ENCODE data around the gene NNAT.

Gene NNAT

DNA sequence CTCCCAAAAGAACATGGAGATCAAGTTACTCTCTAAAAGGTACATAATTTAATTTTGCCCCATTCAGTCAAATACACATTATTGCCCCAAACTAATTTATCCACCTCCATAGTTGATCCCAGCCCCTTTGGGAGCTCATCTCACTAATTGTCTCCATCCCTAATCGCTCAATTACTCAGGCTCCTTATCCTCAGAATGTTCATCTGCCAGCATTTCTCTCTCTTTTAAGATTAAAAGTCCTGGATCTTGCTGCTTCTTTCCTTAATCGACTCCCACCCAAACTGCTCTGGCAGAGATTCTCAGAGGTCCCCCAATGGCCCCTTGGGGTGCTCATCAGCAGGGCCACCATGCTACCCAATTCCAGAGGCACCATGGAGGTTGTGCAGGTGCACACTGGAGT, 18.4 kb upstream of the NNAT start:
- DNase-seq (ENCODE audit: low spot score): no peak

DNA sequence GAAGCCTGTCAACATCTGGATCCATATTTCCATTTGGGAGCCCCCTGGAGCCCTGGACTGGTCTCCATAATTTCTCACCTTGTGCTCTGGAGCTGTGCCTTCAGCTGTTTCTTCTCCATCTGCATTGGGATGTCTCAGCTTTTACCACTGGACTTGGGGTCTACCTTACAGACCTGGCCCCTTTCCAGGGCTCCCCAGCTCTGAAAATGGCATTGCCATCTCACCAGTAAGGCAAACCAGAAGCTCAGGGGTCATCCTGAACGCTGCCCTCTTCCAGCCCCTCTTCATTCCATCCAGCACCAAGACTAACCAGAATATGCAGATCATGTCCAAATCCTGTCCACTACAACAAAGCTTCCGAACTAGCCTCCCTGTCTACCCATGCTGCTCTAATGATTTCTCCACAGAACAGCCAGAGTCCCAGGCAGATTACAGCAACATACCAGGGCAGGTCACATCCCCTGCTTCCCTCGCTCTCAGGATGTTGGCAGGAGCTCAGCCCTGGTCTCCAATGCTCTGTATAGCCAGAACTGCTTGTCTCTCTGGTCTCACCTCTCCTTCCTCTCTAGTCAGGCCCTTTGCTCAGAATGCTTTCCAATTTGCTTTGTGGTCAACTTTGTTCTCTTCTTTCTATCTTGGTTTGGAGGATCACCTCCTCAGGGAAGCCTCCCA, 17.7 kb upstream of the NNAT start:
- DNase-seq (ENCODE audit: low spot score): no peak

DNA sequence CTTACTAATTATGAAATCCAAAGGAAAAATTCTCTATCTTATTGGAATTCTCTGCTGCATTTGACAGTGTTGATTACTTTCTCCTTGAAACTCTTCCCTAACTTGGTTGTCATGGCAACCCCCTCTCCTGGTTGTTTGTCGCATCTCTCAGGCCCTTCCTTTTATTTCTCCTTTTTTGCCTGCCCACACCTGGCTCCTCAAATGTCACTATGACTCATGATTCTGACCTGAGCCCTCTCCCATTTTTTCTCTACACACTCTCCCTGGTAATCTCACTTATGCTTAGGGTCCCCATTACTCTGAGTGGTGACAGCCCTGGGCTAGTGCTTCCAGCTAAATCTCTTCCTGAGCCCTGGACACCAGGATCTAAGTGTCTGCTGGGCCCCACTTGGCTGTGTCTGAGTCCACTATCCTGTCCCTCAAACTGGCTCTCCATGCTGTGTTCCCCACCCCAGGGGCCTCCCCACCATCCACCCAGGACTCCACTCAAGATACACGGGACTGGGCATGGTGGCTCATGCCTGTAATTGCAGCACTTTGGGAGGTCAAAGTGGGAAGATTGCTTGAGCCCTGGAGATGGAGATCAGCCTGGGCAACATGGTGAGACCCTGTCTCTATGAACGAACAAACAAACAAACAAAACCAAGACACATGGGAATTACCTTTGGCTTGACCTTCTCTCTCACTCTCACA, 16.5 kb upstream of the NNAT start:
- no peak for DNase-seq (ENCODE audit: low spot score)

DNA sequence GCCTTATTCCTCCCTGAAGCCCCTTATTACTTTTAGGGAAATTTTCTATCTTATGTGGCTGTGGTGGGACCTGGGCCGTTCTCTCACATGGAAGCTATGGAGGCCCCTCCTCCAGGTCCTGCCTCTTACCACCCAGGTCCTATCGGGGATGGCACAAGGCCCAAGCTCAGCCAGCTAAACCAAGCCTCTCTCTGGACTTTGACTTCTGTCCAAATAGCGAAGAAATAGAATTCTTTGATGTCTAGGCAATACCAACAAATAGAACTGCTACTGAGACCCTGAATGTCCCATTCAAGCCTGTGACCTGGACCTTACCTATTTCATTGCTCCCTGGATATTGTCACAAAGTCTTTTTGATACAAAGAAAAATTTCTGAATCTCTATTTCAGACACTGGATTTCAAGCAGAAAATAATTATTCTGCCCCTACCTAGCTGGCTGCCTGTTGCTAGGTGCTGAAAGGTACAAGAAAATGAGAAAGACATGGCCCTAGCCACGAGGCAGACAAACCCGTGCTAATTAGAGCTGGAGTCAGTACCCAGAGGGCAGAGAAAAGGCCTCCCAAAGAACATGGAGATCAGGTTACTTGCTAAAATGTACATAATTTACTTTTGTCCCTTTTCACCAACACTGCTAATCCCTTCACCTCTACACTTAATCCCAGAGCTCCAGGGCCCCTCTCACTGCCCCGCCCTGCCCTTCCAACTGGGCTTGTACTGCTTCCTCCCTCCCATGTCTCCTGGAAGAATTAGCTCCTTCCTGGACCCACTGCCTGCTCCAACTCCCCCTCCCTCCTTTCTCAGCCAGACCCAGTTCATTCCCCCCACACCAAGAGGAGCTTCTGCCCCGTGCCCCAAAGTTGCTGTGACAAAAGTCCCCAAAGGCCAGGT, 15.5 kb upstream of the NNAT start:
- no peak for DNase-seq (ENCODE audit: low spot score)

DNA sequence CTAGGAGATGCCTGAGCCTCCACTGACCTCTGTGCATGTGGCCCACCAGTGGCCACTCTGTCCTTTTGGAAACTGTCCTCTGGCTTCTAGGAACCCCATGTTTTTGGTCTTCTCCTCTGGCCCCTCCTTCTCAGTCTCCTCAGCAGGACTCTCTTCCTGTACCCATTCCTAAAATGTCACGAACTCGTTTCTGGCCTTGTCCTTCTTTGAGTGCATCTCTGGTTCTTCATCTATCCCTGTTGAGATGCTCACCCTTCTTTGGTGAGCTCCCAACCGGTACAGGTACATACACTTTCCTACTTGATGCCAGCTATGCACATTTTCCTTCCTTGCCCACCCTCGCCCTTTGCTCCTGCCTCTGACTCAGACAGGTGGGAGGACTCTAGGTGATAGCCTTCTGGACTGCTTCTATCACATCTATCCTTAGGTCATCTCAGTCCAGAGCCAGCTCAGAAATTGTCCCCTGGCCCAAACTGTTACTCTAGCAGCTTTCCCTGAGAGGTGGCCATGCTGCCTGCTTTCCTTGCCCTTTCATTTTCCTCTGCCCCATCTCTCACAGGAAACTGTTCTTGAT, 14.8 kb upstream of the NNAT start:
- no peak for DNase-seq (ENCODE audit: low spot score)

DNA sequence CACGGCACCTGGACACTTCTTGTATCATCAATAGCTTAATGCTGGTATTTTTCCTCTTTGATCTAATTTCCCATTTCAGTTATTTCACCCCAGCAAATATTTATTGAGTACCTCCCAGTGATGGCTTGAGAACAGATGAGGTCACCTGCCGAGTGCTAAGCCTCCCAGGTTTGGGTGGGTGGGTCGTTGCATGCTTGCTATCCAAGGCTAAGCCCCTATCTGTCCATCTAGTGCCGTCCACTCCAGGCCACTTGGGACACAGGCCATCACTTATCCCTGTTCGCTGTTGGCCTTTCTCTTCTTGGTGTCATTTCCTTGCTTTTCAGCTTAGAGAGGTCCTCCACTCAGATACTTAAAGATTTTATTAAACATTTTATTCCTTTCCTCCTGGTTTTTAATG, 10.8 kb upstream of the NNAT start:
- DNase-seq (ENCODE audit: low spot score): no peak

DNA sequence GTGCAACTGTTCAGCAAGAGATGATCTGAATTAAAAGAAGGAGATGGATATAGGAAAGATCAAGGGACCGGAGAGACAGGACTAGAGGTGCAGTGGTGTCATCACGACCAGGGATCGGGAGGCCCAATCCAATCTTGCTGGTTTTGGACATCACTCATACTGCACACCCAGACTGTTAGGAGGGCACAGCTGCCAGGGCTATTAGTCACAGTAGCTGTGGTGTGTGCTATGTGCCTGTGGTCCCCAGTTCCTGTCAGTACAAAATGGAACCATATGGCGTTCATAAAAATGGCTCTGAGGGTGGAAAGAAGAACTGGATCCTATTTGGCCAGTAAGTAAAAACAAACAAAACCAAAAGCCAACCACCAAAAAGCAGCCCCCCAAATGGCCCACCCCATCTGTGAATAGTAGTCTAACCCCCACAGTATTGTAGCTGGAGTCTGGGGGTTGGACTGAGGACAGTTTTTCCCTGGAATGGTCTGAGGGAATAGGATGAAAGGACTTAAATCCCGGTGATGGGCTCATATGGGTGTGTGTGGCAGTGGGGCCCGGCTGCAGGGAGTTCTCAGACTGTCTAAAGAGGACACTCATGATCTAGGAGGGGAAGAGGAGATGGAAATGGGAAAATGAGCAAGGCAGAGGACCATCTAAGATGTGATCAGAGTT, 9.3 kb upstream of the NNAT start:
- no peak for DNase-seq (ENCODE audit: low spot score)

DNA sequence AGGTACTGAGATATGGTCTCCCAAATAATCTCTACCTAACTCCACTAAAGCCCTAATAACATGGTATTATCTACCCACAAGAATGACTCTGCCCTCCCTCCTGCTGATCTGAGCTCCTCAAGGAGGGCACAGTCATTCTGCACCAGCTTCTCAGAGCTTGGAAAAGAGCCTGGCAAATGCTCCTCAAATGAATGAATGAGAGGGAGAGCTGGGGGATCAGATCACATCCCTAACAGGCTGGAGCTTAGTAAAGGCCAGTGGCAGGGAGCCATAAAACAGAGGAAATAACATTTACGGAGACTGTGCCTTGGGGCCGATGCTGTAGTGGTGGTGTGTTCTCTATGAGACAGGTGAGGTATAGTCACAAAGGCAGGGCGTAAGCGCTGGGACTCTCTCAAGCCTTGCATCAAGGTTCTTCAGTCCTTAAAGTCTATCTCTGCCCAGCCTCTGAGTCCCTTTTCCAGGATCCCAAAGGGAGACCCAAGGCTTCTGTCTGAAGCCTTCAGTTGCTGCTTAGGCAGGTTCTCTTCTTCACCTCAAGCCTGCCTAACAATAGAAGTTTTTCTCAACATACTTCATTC, 7.2 kb upstream of the NNAT start:
- no peak for DNase-seq (ENCODE audit: low spot score)

DNA sequence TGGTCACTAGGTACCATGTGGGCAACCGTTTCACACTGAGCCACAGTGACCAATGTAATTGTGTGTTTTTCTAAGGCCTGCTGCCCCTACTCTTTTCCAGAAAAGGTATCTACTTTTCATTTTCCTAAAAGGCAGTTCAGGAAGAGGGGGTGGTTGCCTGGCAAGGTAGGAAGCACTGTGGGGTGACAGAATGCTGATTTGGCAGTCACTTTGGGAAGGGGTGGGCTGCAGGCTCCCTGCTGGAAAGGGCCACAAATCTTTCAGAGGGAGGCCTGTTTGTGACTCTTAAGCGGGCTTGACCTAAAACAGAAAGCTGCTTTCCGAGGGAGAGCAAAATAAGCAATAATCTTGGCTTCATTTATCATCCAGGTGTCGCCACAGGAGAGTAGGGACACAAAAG, 5.2 kb upstream of the NNAT start:
- DNase-seq (ENCODE audit: low spot score): no peak

DNA sequence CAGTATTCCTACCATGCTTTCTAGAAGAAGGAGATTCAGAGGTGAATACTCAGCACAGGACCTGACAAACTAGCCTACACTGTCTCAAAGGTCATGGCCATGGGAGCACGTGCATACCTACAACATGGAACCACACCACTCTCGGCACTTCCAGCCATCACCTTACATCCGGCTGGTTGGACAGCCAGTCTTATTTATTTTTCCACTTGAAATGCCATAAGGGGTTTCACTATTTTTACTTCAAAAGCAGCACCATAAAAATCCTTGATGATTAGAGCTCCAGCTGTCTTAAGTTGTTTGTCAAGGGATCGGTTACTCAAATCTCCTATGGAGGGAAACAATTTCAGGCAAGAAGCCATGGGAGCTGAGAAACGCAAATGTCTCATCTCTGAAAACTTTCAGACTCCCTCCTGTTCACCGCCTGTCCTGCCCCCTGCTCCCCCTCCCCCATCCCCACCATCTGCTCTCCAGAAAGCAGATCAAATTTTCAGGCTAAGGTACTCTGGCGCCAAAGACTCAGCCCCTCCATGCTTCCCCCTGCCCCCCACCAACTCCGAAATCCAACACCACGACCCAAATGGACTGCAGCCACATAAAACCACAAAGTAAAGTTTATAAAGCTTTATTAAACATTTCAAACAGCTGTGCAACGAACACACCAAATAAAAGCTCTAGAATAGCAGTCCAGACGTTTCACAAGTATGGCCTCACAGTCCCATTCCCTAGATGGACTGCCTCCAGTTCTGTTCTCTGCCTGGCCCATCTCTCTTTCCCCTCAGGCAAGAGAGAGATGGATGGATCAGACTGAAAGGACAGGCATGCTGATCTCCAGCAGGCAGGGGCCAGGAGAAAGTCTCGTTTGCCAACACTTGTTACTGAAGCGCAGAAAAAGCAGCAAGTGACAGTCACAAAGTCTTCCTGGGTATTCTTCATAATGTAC, 4.0 kb upstream of the NNAT start:
- no peak for DNase-seq (ENCODE audit: low spot score)

DNA sequence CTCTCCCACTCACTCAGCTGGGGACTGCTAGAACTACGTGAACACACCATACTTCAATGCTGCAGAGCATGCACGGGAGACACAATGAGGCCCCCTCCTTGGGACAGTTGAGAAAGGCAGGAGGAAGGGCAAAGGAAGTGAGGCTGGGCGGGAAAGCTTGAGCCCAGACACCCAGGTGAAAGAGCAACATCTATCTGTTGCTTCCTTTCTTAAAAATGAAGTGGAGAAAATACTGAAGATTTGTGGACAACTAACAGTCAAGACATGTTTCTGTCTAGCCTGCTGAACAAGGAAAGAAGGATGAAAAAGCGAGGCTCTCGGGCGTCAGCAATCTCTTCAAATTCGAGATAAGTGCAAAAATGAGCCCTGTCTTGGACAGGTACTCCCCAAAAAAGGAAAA, 3.0 kb upstream of the NNAT start:
- DNase-seq (ENCODE audit: low spot score): no peak

DNA sequence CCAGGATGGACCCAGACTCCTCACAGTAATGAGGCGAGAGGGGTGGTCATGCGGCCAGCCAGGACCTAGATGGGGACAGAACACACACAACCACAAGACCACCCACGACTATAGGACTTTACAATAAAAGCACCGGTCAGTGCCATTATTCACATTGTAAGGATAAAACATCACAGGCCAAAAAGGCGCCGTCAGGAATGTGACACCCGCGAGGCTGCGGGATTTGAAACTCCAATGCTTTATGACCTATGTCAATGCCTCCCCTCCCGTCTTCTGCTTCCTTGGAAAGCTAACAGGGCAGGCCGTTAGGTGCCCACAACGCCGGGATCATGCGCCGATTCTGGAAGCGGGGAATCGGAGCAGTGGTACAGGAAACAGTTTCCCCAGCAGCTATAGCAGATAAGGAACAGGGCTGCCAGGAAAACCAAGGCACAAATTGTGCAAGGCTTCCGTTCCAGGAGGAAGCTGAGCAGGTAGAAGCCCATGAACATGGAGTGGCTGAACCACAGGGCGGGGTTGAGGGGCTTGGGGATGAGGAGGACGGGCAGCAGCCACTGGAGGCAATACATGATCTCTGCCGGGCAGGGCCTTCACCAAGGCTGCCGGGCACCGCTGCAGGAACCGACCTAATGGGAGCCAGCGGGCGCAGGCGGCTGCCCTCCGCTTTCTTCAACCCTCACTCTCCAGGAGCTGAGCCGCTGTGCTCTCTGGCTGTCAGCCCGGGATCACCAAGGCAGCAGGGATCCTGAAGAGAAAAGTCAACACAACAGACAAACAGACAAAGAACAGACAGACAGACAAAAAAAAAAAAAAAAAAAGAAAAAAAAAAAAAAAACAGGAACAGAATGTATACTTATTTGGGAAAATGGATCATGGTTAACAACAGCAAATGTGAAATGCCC, 2.2 kb upstream of the NNAT start:
- no peak for DNase-seq (ENCODE audit: low spot score)

DNA sequence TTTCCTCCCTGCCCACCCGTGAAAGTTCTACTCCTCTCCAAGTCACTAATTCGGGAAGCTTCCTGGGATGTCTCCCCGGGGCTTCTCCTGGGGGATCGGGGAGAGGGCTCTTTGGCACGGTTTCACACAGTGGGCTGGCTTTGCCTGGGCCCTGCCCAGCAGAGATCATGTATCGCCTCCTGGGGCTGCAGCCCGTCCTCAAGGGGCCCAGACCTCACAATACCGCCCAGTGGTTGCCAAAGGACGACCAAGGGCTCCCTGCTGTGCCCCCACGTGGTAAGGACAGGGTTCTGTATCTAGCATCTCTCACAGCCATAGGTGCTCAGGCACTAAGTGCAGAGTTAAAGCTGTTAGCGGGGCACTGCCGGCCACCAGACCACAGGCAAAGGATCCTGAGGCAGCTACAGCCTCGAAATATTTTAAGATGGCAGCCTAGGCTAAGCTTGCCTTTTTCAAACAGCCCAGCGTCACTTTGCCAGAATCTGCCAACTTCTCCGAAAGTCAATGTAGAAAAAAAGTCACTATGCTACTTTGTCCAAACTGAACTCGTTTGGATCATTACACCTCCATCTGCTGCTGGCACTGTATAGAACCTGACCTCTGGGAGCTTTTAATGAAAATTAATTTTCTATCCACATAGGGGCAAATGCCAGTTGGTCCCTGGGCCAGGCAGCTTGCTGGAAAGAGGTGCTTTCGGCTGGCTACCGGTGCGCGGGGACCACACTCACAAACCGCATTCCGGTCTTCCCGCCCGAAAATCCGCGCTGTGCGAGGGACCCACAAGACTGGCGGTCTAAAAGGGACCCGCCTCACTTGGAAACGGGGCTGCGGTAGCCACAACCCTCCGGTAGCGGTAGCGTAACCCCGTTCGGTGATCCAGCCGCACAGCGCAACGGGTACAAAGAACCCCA, 1.3 kb upstream of the NNAT start:
- no peak for DNase-seq (ENCODE audit: low spot score)

DNA sequence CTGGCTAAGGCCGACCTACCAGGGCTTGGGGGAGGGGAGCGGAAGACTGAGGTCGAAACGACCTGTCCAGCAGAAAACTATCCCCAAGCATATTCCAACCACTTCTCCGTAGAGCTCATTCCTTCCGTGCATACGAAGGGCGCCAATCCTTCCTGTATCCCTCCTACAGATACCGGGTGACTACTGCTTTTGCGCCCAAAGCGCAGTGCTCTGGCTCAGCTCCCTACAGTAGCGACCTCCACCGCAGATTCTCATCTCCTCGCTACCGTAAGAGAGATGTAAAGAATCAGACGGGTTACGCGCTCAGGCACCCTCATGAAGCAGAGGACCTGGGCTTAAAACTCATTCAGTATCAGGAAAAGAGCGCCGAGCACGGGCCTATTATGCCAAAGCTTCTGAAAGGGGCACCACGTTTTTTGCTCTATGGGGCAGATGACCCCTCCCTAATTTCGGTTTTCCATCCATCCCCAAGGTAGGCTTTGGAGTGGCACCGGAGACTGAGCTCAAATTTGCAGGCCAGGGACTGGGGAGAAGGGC, 563 bp upstream of the NNAT start:
- DNase-seq (ENCODE audit: low spot score): no peak

DNA sequence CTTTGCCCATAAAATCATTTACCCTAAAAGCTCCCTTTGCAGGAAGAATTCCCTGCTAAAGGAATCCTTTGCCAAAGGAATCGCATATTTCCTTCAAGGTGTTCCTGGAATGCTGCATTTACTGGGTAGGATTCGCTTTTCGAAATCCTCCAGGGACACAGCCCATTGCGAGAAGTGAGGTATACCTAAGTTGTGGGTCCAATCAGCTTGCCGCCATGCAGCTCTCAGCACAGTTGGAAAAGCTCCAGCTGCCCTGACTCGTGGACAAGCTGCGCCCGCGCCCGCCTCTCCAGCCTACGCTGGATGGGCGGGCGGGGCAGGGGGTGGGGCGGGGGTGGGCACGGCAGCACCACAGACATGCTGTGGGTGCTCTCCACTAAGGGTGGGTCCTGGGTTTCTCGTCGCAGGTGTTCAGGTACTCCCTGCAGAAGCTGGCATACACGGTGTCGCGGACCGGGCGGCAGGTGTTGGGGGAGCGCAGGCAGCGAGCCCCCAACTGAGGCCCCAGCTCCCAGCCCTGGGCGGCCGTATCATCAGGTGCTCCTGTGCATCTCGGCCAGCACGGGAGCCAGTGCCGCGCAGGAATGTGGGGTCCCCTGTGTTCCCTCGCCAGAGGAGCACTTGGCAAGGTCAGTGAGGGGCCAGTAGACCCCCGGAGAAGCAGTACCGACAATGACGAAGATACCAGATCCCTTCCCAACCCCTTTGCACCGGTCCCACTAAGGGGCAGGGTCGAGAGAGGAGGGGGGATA, 1.4 kb downstream of the NNAT start:
- no peak for DNase-seq (ENCODE audit: low spot score)

DNA sequence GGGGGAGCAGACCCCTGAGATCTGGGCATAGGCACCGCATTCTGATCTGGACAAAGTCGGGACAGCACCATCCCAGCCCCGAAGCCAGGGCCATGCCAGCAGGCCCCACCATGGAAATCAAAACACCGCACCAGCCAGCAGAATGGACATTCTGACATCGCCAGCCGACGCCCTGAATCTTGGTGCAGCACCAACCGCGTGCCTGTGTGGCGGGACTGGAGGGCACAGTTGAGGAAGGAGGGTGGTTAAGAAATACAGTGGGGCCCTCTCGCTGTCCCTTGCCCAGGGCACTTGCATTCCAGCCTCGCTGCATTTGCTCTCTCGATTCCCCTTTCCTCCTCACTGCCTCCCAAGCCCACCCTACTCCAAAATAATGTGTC, 2.0 kb downstream of the NNAT start:
- DNase-seq (ENCODE audit: low spot score): no peak

DNA sequence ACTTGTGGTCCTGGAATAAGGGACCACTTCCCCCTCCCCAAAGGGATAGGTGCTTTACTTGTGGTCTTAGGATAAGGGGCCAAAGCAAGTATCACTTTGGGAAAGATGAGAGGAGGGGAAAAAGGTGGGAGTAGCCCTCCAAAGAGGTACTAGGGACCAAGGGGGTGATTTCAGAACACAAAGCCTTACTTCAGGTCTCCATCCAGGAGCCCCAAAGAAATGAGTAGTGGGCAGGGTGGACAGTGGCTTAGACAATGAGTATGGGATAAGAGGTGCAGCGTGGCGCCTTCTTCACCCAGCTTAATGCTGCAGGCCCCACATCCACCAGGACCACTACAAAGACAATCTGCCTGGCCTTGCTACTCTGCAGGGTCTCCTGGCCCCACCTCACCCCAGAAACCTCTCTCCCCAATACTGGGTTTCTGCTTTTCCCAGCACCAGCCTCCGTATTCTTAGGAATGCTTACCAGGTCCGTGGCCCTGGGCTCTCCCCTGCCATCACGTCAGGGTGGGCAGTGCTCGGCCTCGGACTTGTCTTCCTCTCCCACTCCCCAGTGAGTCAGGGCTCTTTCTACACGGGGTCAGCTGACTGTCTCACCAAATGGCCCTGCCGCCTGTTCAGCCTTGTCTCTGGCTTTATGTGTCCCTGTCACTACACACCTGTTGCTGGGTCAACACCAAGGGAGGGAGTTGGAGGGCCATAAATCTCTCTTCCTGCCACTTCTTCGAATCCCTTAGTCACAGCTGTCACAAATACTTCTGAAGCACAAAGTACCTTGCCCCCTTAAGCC, 3.1 kb downstream of the NNAT start:
- DNase-seq (ENCODE audit: low spot score): no peak

Measured in Ammon's horn (tissue), 1 donor.